ENCODE data around the gene NFAT5. TPM values are rescaled to one million over a fixed set of nuclear protein-coding genes. Genes with fewer than 3 reads are reported as not detected.

The NFAT5 gene
- total and polyA plus RNA-seq, 9 of the 15 experiments (the other 6 are each of a cell fraction or from before 2014, with no cell fraction given): 0.78 to 20.5 (median 12.4) TPM

DNA sequence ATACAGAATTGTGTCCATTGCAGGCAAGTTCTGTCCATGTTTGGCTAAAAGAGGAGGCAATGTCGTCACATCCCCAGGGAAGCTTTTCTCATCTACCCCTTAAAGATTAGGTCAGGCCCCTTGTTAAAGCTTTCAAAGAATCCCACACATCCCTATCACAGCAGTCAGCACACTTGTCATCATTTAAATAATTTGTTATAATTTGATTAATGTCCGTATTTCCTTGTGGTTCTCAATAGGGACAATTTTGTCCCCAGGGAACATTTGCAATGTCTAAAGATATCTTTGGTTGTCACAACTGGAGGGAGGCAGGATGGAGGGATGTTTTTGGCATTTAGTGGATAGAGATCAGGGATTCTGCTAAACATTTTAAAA, 28.1 kb upstream of the NFAT5 start:
- peaks cover 2 to 6% of the 10 kb centered on the region in 2 experiments; a peak in 2 of 5 replicates for H3K4me1 ChIP-seq (replicated peaks in 1 of 2; ENCODE audit: control insufficient read depth in 2 of 2, insufficient read depth in 2 of 2, low read length in 2 of 2)
- DNase-seq (ENCODE audit: extremely low read depth in 1 of 4, low spot score in 3 of 4): no peak
- H3K9me3 ChIP-seq (replicated peaks; ENCODE audit: control insufficient read depth, insufficient read depth, low read depth, low read length): no peaks in the 10 kb centered on the region
- no peaks in the 10 kb centered on the region for H3K79me2 ChIP-seq (ENCODE audit: control insufficient read depth, insufficient read depth, low read length)
- H3K9me1 ChIP-seq (ENCODE audit: control insufficient read depth, insufficient read depth, low read length): no peaks in the 10 kb centered on the region
- ATAC-seq: no peak
- no peak overlapping the region for H3K4me3 ChIP-seq
- H3K27me3 ChIP-seq (ENCODE audit: control insufficient read depth in 2 of 2, insufficient read depth in 2 of 2, low read length in 2 of 2): no peaks in the 10 kb centered on the region
- CTCF ChIA-PET (ENCODE audit: low intra/inter-chr PET ratio): no interaction called here
- no peak overlapping the region for H3K27ac ChIP-seq (ENCODE audit: extremely low read depth, low read depth, low read length)
- no TSS peak for BruUV-seq (replicated peaks)
- H2AFZ ChIP-seq (ENCODE audit: low read depth, low read length): no peak overlapping the region
- no peak overlapping the region for H3K9ac ChIP-seq (ENCODE audit: insufficient read depth in 1 of 2, low read depth in 2 of 2, low read length in 2 of 2)
- no peaks in the 10 kb centered on the region for H4K20me1 ChIP-seq (replicated peaks; ENCODE audit: control insufficient read depth, insufficient read depth, low read length)
- no peak for TF ChIP-seq ILF3 (IDR thresholded peaks at IDR 0.05; ENCODE audit: borderline replicate concordance)
- TF ChIP-seq ZBTB7A (IDR thresholded peaks at IDR 0.05; ENCODE audit: borderline replicate concordance, control insufficient read depth, low read depth, low read length): no peak
- TF ChIP-seq, protein P1, sequence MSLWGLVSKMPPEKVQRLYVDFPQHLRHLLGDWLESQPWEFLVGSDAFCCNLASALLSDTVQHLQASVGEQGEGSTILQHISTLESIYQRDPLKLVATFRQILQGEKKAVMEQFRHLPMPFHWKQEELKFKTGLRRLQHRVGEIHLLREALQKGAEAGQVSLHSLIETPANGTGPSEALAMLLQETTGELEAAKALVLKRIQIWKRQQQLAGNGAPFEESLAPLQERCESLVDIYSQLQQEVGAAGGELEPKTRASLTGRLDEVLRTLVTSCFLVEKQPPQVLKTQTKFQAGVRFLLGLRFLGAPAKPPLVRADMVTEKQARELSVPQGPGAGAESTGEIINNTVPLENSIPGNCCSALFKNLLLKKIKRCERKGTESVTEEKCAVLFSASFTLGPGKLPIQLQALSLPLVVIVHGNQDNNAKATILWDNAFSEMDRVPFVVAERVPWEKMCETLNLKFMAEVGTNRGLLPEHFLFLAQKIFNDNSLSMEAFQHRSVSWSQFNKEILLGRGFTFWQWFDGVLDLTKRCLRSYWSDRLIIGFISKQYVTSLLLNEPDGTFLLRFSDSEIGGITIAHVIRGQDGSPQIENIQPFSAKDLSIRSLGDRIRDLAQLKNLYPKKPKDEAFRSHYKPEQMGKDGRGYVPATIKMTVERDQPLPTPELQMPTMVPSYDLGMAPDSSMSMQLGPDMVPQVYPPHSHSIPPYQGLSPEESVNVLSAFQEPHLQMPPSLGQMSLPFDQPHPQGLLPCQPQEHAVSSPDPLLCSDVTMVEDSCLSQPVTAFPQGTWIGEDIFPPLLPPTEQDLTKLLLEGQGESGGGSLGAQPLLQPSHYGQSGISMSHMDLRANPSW (CRISPR knock-in tag; IDR thresholded peaks at IDR 0.05): no peak
- no peak for TF ChIP-seq FIP1L1 (IDR thresholded peaks at IDR 0.05; ENCODE audit: low read depth, low read length, poor library complexity, severe bottlenecking)
- TF ChIP-seq PTBP1 (IDR thresholded peaks at IDR 0.05; ENCODE audit: low read depth, low read length): no peak
- TF ChIP-seq, protein P2, sequence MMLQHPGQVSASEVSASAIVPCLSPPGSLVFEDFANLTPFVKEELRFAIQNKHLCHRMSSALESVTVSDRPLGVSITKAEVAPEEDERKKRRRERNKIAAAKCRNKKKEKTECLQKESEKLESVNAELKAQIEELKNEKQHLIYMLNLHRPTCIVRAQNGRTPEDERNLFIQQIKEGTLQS (IDR thresholded peaks at IDR 0.05): no peak
- TF ChIP-seq, protein P2 (CRISPR knock-in tag; conservative IDR thresholded peaks at IDR 0.05): no peak
- no peak for TF ChIP-seq TCFL5 (CRISPR knock-in tag; conservative IDR thresholded peaks at IDR 0.05)
- intact Hi-C loops (cut with micrococcal nuclease): no loop called here
- WGBS (ENCODE audit: insufficient coverage, low coverage, missing lambda C conversion rate): 21% methylated on average over 2 of the region's 2 CpGs
- POLR2A ChIA-PET: interaction anchor here (1.0 to 1.1 kb wide), 2 partner anchors 8 to 12 kb away, joined by 3 to 4 read pairs; no protein-coding TSS in a partner anchor
- no peak overlapping the region for H3K4me2 ChIP-seq (ENCODE audit: insufficient read depth, low read length)
- H3K36me3 ChIP-seq (ENCODE audit: control insufficient read depth, insufficient read depth, low read length): no peaks in the 10 kb centered on the region
- in situ Hi-C loops (cut with MboI): no loop called here
- no peak for FAIRE-seq

Measured in K562 (cell line).